IPS-18c (cell line): ENCODE measurements around the gene FAM210A.

Experiments used
- H3K4me3 ChIP-seq: 2 replicates; pipeline ENCODE4 v1.7.0; 2013; ENCODE audit warnings: low read depth, mild to moderate bottlenecking, low read length, moderate library complexity; ENCODE audit not compliant: insufficient read depth
- H3K9me3 ChIP-seq: one replicate; pipeline ENCODE4 v1.6.1; 2013; ENCODE audit warnings: mild to moderate bottlenecking, low read length, moderate library complexity; ENCODE audit not compliant: control insufficient read depth, insufficient read depth

The FAM210A gene

GRCh38 chr18:13661051-13661778, 65.1 kb downstream of the FAM210A start:
- H3K9me3 ChIP-seq = no peaks in the 10 kb centered on the region
- no peak overlapping the region for H3K4me3 ChIP-seq

- H3K9me3 ChIP-seq = no peaks in the 10 kb centered on the region
- no peak overlapping the region for H3K4me3 ChIP-seq
Observed at GRCh38 chr18:13660510-13660909, 65.8 kb downstream of the FAM210A start.

- Histone ChIP-seq H3K9me3 (no peaks in the 10 kb centered on the region), H3K4me3 (no peak overlapping the region)
Observed at GRCh38 chr18:13658436-13659204, 67.7 kb downstream of the FAM210A start.

GRCh38 chr18:13657974-13658373, 68.4 kb downstream of the FAM210A start:
- Histone ChIP-seq H3K9me3 (no peaks in the 10 kb centered on the region), H3K4me3 (no peak overlapping the region)

- no peak overlapping the region for H3K4me3 ChIP-seq
- H3K9me3 ChIP-seq = no peaks in the 10 kb centered on the region
Observed at GRCh38 chr18:13653746-13654433, 72.5 kb downstream of the FAM210A start.

GRCh38 chr18:13649397-13650390, 76.7 kb downstream of the FAM210A start:
- H3K9me3 ChIP-seq = no peaks in the 10 kb centered on the region

GRCh38 chr18:13647761-13648160, 78.6 kb downstream of the FAM210A start:
- H3K9me3 ChIP-seq = no peaks in the 10 kb centered on the region
- H3K4me3 ChIP-seq = no peak overlapping the region

More at GRCh38 chr18:13649397-13650390, 76.7 kb downstream of the FAM210A start:
- H3K4me3 ChIP-seq = no peak overlapping the region

- Histone ChIP-seq H3K4me3 (no peak overlapping the region), H3K9me3 (no peaks in the 10 kb centered on the region)
Observed at GRCh38 chr18:13646633-13647032, 79.7 kb downstream of the FAM210A start.

- Histone ChIP-seq H3K9me3 (no peaks in the 10 kb centered on the region), H3K4me3 (no peak overlapping the region)
Observed at GRCh38 chr18:13645093-13645492, 81.3 kb downstream of the FAM210A start.

GRCh38 chr18:13643261-13643751, 83.1 kb downstream of the FAM210A start:
- H3K4me3 ChIP-seq = no peak overlapping the region

GRCh38 chr18:13642440-13642827, 83.9 kb downstream of the FAM210A start:
- no peak overlapping the region for H3K4me3 ChIP-seq

More at GRCh38 chr18:13643261-13643751, 83.1 kb downstream of the FAM210A start:
- H3K9me3 ChIP-seq = no peaks in the 10 kb centered on the region

GRCh38 chr18:13641551-13642439, 84.6 kb downstream of the FAM210A start:
- Histone ChIP-seq H3K4me3 (no peak overlapping the region), H3K9me3 (no peaks in the 10 kb centered on the region)

More at GRCh38 chr18:13642440-13642827, 83.9 kb downstream of the FAM210A start:
- H3K9me3 ChIP-seq = no peaks in the 10 kb centered on the region

GRCh38 chr18:13640266-13640860, 86.0 kb downstream of the FAM210A start:
- Histone ChIP-seq H3K9me3 (no peaks in the 10 kb centered on the region), H3K4me3 (no peak overlapping the region)

GRCh38 chr18:13638719-13639595, 87.4 kb downstream of the FAM210A start:
- Histone ChIP-seq H3K9me3 (no peaks in the 10 kb centered on the region), H3K4me3 (no peak overlapping the region)

GRCh38 chr18:13635046-13635445, 91.3 kb downstream of the FAM210A start:
- no peak overlapping the region for H3K4me3 ChIP-seq

More at GRCh38 chr18:13635046-13635445, 91.3 kb downstream of the FAM210A start:
- H3K9me3 ChIP-seq = no peaks in the 10 kb centered on the region
